Tibial artery (tissue), 4 donors: Measurements from ENCODE around the gene CYTH4.

Experiments
- DNase-seq, 2 donors: peaks; one replicate each; pipeline ENCODE4 v3.0.0-alpha.2; 2019
- H3K27ac ChIP-seq, 2 donors: fragments of 200-600 bp; sonication (generic) in 1 of 2; 1 replicate in 1 of 2; 2 replicates in 1 of 2; pipeline ENCODE4 v1.5.1; 2018 to 2019; ENCODE audit warnings: mild to moderate bottlenecking in 1 of 2
- H3K27me3 ChIP-seq, 2 donors: fragments of 200-600 bp; sonication (generic) in 1 of 2; one replicate each; pipeline versions ENCODE4 v1.5.1 to v1.6.0; 2016 to 2019
- H3K36me3 ChIP-seq, 3 donors: fragments of 200-600 bp; sonication (generic) in 2 of 3; one replicate each; pipeline ENCODE4 v1.5.1; 2016 to 2019; ENCODE audit warnings: mild to moderate bottlenecking in 2 of 3
- H3K4me1 ChIP-seq, 4 donors: fragments of 200-600 bp; sonication (generic) in 2 of 4; 1 replicate in 3 of 4; 2 replicates in 1 of 4; pipeline ENCODE4 v1.5.1; 2016 to 2019
- H3K4me3 ChIP-seq, 2 donors: fragments of 200-600 bp; sonication (generic) in 1 of 2; 1 replicate in 1 of 2; 2 replicates in 1 of 2; pipeline ENCODE4 v1.5.1; 2018 to 2019; ENCODE audit warnings: mild to moderate bottlenecking in 2 of 2
- H3K9me3 ChIP-seq, 3 donors: fragments of 200-600 bp; sonication (generic) in 1 of 3; one replicate each; pipeline ENCODE4 v1.5.1; 2016 to 2019
- intact Hi-C: fragments of 100-400 bp; cut with DNase I; formaldehyde crosslinking; loops from one replicate; pipeline ENCODE4 v1.15.0; 2023; ENCODE audit warnings: low total_unique reads
- TF ChIP-seq, protein P1 (sequence below), 2 experiments: fragments of 200-600 bp in 1 of 2; fragments of 450-650 bp in 1 of 2; IDR thresholded peaks; one replicate each; pipeline ENCODE4 v1.5.1; 2017 to 2019; ENCODE audit warnings: antibody characterized with exemption in 2 of 2, mild to moderate bottlenecking in 1 of 2, moderate library complexity in 1 of 2

Gene CYTH4

DNA sequence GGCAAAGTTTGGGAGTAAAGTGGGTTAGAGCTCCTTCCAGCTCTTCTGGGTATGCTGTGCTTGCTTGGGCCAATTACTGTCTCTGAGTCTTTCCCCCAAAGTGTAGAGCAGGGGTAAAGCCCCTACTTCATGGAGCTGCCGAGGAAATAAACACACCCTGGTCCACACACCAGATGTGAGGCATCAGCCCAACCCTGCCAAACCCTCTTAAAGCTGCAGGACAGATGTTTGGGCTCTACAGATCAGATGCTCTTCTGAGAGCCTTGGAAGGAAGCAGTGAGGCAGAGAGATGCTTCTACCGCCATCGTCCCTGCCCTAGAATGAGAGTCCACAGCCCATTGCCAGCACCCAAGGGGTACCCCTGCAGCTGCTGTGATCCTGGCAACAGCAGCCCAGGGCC lies 80.3 kb downstream of the CYTH4 start:
- Histone ChIP-seq H3K27ac (no peak overlapping the region), H3K4me3 (no peak overlapping the region), H3K4me1 (no peaks in the 10 kb centered on the region), H3K27me3 (peaks cover 0 to 29% of the 10 kb centered on the region in 2 donors), H3K36me3 (no peaks in the 10 kb centered on the region), H3K9me3 (no peaks in the 10 kb centered on the region)
- intact Hi-C loops: no loop called here
- TF ChIP-seq, protein P1, sequence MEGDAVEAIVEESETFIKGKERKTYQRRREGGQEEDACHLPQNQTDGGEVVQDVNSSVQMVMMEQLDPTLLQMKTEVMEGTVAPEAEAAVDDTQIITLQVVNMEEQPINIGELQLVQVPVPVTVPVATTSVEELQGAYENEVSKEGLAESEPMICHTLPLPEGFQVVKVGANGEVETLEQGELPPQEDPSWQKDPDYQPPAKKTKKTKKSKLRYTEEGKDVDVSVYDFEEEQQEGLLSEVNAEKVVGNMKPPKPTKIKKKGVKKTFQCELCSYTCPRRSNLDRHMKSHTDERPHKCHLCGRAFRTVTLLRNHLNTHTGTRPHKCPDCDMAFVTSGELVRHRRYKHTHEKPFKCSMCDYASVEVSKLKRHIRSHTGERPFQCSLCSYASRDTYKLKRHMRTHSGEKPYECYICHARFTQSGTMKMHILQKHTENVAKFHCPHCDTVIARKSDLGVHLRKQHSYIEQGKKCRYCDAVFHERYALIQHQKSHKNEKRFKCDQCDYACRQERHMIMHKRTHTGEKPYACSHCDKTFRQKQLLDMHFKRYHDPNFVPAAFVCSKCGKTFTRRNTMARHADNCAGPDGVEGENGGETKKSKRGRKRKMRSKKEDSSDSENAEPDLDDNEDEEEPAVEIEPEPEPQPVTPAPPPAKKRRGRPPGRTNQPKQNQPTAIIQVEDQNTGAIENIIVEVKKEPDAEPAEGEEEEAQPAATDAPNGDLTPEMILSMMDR (IDR thresholded peaks at IDR 0.05): no peak
- DNase-seq: no peak

DNA sequence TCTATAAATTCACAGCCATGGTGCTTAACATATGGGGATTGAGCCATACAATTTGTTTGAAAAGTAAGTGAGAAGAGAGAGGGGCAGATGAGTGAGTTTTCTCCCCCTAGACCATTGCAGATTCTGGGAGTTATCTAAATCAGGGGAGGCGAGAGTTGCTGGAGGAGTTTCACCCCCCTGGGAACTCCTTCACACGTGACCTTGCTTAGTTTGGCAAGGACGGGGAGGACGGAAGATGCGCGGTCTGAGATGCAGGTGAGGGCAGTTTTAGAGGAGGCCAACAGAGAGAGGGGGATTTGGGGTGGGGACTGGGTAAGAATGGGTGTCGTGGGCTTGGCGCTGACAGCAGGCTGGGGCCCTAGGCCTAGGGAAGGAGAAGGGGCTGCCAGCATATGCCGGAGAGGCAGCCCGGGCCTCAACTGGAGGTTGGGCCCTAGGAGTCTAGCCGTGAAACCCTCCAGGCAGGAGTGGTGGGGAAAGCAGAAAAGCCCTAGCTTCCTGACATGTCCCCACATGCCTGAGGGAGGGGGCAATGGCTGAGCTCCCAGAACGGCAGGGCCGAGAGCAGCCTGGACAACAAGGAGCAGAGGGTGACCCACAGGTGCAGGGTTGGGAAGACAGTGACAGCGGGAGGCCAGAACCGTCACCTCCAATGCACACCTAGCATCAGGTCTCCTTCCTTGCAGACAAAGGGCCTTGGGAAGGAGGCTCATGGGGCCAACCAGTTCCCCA lies 81.1 kb downstream of the CYTH4 start:
- TF ChIP-seq, protein P1 (IDR thresholded peaks at IDR 0.05): no peak

More for the DNA sequence above, 81.1 kb downstream of the CYTH4 start:
- no peak for DNase-seq
- no peak overlapping the region for H3K4me3 ChIP-seq
- H3K9me3 ChIP-seq: no peaks in the 10 kb centered on the region
- H3K36me3 ChIP-seq: no peaks in the 10 kb centered on the region
- H3K27me3 ChIP-seq: peaks cover 0 to 25% of the 10 kb centered on the region in 2 donors
- no peak overlapping the region for H3K27ac ChIP-seq
- intact Hi-C loops: no loop called here
- no peaks in the 10 kb centered on the region for H3K4me1 ChIP-seq
